Stimulated activated CD4-positive, alpha-beta T cell treated with anti-CD3 and anti-CD28 coated beads, Interleukin-2, amount 100 ng/mL, for 4 hours (primary cell): ENCODE data around the gene ZDHHC13.

Experiments
- DNase-seq: peaks from one replicate; pipeline ENCODE4 v3.0.0-alpha.2; 2020; ENCODE audit warnings: low read depth

The ZDHHC13 gene, protein sequence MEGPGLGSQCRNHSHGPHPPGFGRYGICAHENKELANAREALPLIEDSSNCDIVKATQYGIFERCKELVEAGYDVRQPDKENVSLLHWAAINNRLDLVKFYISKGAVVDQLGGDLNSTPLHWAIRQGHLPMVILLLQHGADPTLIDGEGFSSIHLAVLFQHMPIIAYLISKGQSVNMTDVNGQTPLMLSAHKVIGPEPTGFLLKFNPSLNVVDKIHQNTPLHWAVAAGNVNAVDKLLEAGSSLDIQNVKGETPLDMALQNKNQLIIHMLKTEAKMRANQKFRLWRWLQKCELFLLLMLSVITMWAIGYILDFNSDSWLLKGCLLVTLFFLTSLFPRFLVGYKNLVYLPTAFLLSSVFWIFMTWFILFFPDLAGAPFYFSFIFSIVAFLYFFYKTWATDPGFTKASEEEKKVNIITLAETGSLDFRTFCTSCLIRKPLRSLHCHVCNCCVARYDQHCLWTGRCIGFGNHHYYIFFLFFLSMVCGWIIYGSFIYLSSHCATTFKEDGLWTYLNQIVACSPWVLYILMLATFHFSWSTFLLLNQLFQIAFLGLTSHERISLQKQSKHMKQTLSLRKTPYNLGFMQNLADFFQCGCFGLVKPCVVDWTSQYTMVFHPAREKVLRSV

DNA sequence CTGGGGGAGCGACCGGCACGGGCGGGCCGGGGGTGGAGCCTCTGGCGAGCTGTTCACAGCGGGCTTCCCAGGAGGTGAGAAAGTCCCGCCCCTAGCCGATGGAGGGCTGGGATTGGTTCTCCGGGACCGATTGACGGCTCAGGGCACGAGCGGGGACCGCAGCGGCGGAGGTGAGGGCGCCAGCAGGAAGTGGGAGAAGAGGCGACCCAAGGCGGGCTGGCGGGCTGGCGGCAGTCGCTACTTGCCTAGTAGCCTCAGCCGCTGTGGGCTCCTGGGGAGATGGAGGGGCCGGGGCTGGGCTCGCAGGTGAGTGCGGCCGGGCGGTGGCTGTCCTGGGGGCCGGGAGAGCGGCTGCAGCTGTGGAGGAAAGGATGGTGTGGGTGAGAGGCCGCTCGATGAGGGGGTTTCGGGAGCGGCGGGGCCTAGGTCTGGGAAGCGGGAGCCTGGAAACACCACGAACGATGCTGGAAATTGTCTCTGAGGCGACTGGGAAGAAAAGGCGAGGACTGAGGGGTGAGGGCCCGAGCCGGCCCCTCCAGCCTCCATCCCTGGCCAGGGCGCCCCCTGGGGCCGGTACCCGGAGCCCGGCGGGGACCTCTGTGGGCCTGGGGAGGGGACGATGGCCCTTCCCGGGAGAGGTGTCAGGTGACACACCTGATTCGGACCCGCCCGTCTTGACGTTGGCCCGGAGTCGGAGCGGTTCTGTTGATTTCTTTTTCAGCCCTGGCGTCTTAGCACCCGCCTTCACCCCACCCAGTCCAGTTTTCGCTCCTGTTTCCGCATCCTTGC, at the start of gene ZDHHC13:
ZDHHC13 (plus strand) TSS at position 198 of the 789 bp plus-strand sequence; CDS start at position 280, 82 bp downstream.
- DNase-seq = peak; percentile 94

DNA sequence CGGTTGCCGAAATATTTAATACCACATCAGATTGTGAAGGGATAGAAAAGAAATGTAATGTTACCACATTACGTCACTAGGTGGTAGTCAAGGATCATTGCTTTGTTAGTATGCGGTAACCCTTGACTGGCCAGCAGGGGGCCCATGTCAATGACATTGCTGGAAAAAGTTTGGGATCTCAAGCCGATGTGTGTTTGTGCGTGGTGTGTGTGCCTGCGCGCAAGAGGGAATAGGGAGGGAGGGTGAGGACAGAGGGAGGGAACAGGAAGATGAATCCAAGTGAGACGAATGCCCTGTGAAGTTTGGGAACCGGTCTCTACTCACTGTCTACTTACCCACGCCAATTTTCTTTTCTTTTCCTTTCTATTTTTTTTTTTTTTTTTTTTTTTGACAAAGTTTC, 45.7 kb upstream of the ZDHHC13 start:
- peak; percentile 32 for DNase-seq

- no peak for DNase-seq
Observed at GRCh38 chr11:19072464-19072863, 44.5 kb upstream of the ZDHHC13 start.

- DNase-seq = no peak
Observed at GRCh38 chr11:19073454-19074415, 43.2 kb upstream of the ZDHHC13 start.

DNA sequence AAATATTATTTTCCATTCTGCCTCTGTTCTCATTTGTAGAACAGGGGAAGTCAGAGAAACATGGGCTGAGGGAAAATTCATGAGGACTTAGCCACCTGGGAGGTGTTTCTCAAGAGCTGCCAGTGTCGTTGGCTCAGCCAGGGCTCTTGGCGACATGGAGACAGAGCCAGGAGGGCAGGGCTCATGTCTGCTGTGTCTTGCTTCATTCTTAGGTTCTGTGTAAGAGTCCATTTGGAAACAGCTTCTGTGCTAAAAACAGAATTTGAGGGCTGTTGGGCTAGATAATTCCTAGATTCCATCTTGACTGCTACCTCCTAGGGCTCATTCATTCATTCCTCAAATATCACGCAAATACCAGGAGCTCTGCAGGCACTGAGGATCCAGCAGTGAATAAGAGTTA, 41.3 kb upstream of the ZDHHC13 start:
- DNase-seq = no peak

DNA sequence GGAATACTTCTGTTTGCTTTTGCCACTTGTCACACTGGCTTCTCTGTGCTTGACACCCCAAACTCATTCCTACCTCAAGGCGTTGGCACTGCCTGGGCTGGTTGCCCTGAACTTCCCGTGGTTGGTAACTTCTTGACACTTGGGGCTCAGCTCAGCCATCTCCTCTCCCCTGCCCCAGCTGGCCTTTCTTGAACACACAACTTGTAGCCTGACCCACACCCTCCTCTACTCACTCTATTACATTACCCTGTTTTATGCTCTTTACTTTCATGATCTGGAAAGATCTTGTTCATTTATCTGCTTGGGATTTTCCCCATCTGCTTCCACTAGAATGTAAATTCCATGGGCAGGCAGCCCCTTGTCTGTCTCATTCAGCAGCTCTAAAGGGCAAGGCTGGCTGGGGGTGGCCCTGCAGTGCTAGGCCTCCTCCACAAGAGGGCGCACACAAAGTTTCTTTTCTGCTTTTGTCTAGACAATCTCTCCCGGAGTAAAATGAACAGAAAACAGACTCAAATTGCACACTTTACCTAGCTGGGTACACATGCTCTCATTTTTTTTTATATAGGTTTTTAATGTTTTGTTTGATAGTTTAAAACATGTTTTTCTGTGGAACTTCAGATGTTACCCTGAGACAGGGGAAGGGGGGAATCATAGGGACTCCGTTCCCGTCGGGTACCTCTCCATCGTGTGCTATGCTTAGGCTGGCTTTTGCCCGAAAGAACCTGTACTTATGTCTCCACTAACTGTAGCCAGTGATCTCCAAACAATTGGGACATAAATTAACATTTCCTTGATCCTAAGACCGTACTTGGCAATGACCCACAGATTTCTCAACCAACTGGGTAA, 40.0 kb upstream of the ZDHHC13 start:
- DNase-seq = peak; percentile 26

DNA sequence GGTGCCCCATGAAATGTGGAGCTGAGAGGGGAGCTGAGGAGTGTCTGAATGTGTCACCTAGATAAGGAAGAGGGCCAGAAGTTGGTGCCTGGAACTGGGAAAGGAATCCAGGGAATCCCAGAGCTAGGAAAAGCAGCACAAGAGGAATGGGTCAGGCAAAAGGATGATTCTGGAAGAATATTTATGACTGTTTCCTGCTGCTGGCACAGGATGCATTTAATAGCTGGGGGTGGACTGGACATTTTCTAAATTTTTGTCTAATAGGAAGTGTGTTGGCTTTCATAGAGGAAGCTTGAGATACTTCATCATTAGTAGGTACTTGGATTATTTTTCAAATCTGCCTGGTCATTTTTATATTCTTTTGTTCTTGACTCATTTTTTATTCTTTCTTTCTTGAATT, 39.0 kb upstream of the ZDHHC13 start:
- no peak for DNase-seq

GRCh38 chr11:19079643-19080440, 37.1 kb upstream of the ZDHHC13 start:
- DNase-seq = no peak

DNA sequence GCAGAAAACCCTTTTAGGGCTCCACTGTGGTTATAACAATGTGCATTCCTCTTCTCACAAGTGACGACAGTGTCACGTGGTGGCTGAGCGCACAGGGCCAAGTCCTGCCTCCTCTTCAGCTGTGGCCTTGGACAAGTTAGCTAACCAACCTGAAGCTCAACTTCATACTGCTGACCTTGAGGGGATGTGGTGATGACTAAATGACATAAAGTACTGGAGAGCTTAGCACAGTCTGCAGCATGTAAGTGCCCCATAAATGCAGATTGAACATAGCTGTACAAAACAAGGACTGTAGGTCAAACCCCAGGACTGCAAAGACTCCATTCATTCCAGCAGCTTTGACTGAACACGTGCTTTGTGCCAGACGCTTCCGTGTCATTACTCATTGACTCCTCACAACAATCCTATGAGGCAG, 36.4 kb upstream of the ZDHHC13 start:
- no peak for DNase-seq

GRCh38 chr11:19083166-19083565, 33.8 kb upstream of the ZDHHC13 start:
- DNase-seq = no peak

DNA sequence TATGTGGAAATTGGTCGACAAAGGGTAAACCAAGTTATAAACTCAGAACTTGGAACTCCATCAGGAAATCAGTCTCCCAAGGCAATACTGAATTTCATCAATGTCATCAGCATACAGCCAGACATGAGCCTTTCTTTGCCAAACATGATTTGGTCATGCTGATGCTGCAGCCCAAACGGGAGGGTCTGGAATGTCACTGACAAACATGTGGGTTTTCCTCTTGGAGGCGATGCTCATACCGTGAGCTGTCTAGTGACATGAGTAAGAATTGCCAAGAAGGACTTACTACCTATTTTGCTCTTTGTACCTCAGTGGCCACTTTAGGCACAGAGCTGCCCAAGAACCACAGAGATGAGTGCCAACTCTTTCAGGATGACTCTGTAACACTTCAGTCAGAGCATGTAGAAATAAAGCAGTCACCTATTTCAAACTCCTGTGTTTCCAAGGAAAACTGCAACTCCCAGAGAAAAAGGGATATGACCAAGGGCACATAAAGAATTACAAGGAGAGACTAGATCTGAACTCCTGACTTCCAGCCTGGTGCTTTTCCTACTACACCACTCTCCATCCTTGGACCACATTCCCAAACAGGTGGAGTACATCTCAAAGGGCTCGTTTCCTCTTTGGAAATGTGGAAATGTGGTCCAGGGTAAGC, 32.2 kb upstream of the ZDHHC13 start:
- no peak for DNase-seq

DNA sequence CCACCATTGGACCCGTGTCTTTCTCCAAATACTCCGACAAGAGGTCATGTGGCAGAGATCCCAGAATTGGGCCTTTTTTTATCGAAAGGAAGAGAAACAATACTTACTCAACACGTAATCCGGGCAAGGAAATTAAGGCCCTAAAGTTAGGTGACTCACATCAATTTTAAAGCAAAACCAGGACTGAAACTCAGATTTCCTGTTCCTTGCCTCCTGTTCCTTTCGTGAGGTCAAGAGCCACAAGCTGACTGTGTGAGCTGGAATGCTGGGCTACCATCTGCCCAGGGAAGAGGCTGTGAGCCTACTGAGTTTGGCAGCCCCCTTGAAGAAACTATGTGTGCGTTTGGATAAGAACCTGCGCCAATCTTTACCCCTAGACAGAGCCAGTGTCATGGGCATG, 29.3 kb upstream of the ZDHHC13 start:
- no peak for DNase-seq

DNA sequence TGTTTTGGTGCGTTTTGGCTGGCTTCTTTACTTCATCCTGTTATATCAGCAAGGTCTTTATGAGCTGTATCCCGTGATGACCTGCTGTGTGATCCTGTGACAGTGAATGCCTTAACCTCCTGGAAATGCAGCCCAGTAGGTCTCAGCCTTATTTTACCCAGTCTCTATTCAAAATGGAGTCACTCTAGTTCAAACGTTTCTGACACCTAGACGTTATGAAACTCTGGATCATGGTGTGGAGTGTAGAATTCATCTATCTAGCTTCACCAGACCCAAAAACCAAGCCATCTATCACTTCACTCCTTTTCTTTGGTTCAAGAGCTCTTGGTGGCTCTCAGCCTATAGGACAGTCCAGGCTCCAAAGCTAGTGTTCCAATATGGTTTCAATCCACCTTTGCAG, 28.2 kb upstream of the ZDHHC13 start:
- no peak for DNase-seq

GRCh38 chr11:19089421-19089820, 27.5 kb upstream of the ZDHHC13 start:
- no peak for DNase-seq

GRCh38 chr11:19091366-19091765, 25.6 kb upstream of the ZDHHC13 start:
- DNase-seq = no peak

- no peak for DNase-seq
Observed at GRCh38 chr11:19092342-19092741, 24.6 kb upstream of the ZDHHC13 start.

- DNase-seq = no peak
Observed at GRCh38 chr11:19092850-19093249, 24.1 kb upstream of the ZDHHC13 start.

- DNase-seq = no peak
Observed at GRCh38 chr11:19093976-19094375, 23.0 kb upstream of the ZDHHC13 start.

DNA sequence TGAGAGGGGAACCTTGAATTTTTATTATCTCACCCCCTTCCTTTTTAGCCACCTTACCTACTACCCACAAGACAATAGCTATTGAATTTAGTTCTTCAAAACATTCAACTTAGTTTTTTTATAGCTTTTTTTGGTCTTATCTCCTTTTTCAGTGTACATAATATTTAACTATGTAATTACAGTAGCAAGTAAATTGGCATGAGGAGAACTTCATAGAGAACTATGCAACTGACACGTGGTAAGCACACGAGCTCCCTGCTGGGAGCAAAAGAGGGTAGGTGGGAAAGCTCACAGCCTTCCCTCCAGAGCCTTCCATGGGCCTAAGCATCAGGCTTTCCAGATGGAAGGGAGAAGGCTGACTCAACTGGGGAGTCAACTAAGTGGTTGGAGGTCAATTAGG, 22.1 kb upstream of the ZDHHC13 start:
- DNase-seq = no peak
